GM19372 (cell line): ENCODE measurements around the gene RPL38.

Experiments
- ATAC-seq: cut with Tn5 transposase; IDR thresholded peaks from one replicate; pipeline ENCODE4 v1.9.1; 2021; ENCODE audit warnings: mild to moderate bottlenecking, low read depth, moderate library complexity; ENCODE audit not compliant: unreplicated experiment

The RPL38 gene

DNA sequence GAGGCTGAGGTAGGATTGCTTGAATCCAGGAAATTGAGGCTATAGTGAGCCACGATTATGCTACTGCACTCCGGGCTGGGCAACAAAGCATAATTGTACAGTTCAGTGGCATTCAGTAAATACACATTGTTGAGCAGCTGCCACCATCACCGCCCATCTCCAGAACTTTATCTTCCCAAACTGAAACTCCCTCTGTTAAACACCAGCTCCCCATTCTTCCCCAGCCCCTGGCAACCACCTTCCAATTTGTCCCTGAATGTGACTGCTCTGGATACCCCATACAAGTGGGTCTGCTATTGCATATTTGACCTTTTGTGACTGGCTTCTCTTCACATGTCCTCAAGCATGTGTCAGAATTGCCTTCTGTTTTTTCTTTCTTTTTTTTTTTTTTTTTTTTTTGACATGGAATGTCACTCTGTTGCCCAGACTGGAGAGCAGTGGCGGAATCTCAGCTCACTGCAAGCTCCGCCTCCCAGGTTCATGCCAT lies 2.9 kb downstream of the RPL38 start:
- no peak for ATAC-seq

DNA sequence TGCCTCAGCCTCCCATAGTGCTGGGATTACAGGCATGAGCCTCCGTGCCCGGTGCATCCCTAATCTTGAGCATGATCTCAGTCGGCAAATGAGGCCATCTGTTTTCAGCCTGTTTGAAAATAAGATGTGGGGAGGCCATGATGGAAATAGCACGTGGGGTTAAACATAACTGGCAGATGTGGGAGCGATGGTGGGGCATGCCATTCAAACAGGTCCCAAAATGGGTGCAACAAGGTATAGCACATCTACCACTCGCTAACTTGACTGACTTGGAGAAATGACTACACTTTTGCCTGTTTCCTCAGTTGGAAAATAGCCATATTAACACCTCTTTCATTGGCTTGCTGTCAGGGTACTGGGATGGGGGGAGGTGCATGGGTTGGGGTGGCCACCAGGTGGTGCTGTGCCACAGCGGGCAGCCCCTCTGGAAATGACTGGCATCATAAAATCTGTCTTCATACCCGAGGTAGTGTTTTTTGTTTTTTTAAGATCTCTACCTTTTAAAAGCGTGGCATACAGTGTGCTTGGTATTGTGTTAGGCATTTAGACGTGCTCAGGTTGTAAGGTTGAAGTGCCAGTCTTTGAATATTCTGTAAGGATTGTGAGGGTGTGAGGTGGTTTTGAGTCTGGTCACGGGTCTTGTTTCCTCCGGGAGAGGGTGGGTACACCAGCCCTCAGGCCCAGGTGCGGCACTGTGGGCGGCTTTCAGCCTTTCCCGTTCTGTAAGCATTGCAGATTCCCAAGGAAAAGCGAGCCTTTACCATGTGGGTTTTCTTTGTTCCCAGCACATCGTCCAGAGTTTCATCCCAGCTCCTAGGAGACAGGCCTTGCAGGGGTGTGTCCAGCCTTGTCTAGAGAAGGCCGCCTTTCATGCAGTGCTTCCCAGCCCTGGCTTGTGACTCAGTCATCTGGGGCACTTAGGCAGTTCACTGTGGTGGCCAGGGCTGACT lies 7.0 kb downstream of the RPL38 start:
- ATAC-seq: no peak

DNA sequence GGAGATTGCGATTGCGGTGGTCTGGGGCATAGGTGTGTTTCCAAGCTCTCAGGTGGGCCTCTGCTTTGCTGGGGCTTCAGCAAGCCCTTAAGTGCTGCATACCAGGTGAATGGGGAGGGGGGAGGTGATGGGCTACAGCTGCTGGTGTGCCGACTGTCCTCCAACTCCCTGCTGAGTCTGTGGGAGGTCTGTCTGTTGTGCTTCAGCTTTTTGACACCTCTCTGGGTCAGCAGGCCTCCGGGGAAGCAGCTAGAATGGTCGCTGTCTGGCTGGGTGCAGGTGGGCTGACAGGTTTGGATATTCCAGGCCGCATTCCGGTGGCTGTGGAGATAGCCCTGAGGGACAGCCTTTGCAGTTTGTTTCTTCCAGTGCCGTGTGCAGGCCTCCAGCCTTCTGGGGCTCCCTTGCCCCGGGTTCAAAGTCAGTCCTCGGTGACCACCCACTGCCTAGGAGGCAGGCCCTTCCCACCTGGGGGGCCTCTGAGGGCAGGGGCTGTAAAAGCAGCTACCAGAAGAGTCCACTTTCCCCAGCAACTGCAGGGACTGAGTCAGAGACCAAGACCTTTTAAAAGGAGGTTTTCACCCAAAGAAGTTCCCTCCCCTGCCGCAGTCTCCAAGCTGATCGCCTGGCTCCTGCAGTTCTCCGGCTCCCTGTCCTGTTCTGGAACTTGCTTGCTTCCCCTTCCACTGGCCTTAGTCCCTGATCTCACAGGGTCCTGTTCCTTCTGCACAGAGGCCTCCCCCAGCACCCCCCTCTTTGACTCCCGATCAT lies 7.8 kb downstream of the RPL38 start:
- ATAC-seq: no peak

DNA sequence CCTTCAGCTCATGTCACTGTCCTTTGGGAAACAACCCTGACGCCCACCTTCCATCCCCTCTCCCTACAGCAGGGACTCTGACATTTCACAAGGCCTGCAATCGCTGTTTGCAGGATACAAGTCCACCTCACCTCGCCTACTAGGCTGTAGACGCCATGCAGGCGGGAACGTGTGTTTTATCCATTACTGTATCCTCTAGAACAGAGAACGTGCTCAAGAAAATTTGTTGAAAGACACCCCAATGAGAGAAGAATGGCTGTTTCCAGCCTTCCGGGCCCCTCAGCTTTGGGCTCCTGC lies 8.4 kb downstream of the RPL38 start:
- ATAC-seq: no peak

DNA sequence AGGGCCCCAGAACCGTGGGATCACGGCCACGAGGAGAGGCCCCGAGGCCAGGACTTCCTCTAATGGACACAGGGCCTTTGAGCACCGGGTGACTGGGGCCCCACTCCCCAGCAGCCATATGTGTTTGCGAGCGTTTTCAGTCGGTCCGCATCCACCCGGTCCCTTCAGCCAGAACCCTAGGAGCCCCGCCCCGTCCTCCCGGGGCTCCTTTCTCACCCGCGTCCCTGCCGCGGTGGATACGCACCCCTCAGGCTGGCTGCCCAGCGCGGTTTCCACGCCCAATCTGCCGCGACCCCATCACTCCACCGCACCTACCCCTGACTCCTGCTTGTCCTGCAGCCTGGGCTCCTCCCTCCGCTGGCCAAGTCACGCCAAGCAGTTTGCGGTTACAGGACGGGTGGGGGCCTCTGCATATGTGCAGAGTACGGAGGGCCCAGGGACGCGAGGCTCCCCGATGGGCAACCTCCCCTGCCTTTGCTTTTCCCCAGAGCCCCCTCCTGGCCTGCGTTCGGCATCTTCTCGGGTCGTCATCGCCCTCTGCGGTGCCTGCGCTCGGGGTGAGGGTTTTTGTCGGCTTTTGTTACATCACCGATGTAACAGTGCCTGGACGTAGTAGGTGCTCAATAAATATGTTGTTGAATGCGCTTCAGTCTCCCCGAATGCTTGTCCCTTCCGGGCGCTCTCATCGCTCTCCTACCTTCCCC lies 8.9 kb downstream of the RPL38 start:
- ATAC-seq: no peak

DNA sequence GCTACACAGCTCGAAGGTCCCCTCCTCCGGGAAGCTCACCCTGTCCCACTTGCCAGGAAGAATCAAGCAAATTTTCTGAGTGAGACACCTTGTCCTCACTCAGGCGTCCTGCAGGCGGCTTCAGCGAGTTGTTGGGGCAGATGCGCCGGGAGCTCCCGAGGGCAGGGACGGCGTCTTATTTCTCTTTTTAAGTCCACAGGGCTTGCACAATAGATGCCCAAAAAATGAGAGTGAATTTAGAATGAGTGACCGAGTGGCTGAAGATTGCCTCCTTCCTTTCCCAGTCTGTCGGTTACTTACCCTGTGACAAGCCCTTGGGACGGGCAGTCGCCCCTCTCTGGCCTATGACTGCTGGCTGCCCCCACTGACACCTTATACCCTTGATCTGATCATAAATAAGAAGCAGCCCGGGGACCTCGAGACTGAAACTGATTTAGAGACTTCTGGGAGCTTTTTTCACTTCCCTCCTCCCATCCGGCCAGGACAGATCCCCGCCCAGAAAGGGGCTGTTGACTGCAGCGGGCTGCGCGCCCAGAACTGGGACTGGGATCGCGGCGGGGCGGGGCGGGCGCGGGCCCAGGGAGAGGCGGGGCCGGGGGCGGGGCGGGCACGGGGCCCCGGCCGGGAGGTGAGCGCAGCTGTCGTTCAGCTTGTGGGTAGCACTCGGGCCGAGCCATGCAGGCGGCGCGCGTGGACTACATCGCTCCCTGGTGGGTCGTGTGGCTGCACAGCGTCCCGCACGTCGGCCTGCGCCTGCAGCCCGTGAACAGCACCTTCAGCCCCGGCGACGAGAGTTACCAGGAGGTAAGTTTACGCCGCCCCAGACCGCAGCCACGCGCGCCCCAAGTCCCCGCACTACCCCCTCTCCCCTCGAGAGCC lies 9.7 kb downstream of the RPL38 start, which contains the start of gene TTYH2:
TTYH2 (plus strand) TSS at position 659 of the 879 bp plus-strand sequence; CDS start at position 676, 17 bp downstream.
- peak; percentile 68 for ATAC-seq

DNA sequence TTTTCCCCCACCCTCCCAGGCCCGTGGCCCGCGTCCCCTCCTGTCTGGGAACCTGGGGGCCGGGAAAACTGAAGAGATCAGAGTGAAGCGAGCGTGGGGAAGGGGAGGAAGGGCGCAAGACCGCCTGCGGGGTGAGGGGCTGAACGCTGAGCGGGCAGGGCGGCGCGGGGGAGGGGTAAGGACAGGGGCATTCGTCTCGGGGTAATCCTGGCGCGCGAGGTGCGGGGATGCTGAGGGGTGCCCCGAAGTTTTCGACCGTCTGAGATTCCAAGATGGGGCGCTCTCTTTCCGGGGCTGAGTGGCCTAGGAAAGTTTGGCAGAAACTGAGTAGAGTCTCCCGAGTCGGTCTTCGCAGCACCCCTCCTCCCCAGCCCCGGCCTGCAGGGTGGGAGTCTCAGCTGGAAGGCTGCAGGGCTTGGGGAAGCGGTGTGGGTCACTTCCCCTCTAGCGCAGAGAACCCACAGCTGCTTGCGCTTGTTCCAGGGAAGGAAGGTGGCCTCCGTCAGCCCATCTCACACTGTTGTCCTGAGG lies 10.4 kb downstream of the RPL38 start:
- ATAC-seq: no peak

DNA sequence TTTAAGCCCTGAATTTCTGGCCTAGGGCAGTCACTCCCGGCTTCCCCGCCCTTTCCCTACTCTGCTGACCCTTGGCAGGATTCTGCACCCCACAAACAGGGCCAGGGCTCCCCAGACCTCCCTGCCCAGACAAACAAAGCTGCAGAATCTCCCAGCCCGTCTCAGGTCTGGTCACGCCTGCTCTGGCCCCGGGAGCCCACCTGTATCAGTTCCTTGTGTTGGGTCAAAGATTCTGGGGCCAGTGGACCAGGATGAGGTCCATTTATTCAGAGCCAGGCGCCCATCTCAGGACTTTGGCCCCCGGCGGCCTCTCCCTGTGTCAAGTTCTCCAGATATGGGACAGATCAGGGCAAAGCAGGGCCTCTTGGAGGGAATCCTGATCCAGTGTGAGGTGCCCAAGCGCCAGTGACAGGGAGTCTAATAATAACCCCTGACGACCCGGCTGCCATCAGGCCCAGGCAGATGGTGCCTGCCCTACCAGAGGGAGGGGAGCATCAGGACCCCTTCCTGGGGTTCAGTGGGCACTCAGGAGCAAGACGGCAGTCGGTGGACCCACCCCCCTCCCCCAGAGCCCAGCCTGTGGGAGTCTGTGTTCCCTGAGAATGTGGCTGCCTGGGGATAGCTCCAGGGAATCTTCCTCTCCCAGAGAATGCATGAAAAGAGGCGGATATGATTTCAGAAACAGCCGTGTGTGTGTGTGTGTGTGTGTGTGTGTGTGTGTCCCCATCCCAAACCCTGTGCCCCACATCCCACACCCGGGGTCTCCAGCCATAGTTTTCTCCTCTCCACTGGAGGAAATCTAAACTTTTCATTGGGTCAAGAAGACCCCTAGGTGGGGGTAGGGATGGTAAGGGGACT lies 11.2 kb downstream of the RPL38 start:
- ATAC-seq: no peak

DNA sequence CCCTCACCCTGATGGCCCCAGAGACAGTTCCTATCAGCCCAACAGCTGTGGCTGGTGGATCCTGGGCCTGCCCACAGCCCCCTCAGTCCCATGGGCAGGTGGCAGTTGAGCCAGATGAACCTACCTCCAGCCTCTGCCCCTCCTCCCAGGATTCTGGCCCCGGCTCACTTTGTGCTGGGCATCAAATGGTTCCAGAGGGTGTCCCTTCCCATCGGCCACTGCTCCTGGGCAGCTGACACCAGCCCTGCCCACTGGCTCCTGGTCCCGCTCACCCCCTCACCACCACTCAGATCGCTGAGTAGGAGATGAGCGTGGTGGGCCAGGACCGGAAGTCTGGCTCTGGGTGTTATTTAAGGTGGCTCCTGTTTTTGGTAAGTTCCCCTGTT lies 11.9 kb downstream of the RPL38 start:
- ATAC-seq: no peak

DNA sequence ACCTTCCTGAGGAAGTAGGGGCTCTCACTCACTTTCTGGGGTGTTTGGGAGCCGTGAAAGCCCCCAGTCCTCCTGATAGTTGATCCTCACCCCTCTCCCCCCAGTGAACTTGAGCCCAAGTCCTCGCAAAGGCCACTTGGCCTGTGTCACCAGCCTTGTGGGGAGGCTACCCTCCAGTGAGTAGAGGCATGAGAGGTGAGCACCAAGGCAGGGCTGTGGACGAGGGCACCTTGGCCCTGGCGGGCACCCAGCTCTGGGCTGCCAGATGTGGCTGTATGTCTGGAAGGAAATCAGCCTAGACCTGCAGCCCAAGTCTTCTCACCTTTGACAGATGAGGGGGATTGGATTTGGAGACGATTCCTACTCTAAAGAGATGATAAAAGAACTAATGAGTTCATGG lies 13.0 kb downstream of the RPL38 start:
- ATAC-seq: no peak

DNA sequence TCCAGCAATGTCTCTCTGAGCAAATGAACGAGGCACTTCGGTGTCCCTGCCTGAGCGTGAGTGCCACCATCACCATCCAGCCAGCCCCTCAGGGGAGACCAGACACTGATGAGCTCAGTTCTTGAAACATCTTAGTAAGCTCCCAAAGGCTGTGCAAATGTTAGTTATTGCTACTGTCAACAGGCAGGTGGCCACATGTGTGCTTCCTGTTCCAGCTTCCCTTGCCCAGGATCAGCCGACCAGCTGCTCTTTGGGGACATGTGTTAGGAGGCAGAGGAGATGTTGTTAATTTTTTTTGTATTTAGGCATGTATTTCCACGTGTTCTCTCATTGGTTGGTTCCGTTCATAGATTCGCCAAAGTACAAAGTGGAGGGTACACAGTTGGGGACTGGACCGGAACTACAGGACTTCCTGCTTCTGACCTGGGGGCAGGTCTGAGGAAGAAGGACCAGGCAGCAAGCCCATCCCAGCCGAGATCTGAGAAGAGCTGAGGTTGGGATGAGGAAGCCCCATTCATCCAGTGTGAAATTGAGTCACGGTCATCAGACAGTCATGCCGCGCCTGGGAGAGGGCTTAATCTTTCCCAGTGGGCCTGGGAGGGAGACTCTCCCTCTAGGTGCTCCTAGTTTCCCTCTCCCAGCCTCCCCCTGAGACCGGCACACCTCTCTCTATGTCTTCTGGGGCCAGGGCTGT lies 13.7 kb downstream of the RPL38 start:
- no peak for ATAC-seq

DNA sequence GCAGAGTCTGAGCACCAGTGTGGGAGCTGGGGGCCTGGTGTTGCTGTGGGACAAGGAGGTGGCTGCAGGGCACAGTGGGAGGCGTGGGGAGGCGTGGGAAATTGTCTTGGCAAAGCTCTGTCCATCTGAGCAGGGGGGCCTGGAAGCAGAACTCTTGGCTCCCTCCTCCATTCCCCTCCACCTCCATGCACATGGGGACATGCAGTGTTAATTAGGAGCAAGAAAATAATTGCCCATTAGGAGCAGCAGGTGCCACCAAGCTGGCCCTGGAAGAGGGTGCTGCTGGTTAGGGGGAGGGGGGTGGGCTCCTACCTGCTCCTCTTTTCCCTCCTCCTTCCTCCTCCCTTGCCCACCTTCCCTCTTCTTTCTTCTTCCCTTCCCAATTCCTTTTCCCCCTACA lies 14.4 kb downstream of the RPL38 start:
- no peak for ATAC-seq

DNA sequence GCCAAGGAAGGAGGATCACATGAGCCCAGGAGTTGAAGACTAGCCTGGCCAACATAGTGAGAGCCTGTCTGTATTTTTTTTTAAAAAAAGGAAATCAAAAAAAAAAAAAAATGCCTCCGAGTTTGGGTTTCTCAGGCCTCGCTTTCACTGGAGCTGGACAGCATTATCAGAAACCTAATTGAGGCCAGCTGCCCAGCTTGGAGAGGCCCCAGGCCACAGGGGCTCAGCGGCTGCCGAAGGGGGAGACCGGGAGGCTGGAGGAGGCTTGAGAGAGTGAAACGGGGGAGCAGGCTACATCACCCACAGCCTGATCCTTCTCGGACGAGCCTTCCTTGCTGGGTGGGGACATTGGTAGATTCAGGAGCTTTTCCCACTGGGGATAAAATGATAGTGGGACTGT lies 15.0 kb downstream of the RPL38 start:
- ATAC-seq: no peak

DNA sequence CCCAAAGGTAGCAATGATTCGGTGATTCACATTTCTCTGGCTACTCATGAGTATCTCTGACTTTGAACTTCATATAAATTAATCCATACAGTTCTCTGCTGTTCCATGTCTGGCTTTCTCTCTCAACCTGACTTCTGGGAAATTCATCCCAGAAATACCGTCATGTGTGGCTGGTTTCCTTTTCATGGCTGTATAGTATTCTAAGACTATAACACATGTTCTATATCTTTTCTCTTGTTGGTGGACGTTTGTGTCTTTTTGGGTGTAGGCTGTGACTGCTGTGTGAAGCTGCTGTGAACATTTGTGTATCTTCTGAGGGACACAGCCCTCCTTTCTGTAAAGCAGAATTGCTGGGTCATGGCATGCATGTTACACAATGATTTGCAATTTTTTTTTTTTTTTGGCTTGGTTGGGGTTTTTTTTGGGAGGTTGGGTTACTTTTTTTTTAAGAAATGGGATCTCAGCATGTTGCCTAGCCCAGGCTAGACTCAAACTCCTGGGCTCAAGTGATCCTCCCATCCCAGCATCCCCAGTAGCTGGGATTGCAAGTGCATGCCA lies 16.2 kb downstream of the RPL38 start:
- ATAC-seq: no peak

DNA sequence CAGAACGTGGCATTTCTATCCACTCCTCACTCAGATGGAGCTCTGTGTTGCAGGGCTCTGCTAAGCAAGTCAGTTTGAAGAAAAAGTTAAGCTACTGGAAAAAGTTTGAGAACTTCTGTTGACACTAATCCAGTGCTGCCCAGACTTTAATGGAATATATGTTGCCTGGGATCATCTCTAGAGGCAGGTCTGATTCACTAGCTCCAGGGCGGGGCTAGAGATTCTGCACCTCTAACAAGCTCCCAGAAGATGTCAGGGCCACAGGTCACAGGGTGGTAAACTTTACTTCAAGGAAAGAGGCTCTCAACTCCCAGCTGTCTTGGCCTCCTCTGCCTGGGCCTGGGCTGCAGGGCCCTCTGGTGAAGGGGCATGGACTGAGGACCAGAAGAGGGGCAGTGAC lies 16.7 kb downstream of the RPL38 start:
- no peak for ATAC-seq

DNA sequence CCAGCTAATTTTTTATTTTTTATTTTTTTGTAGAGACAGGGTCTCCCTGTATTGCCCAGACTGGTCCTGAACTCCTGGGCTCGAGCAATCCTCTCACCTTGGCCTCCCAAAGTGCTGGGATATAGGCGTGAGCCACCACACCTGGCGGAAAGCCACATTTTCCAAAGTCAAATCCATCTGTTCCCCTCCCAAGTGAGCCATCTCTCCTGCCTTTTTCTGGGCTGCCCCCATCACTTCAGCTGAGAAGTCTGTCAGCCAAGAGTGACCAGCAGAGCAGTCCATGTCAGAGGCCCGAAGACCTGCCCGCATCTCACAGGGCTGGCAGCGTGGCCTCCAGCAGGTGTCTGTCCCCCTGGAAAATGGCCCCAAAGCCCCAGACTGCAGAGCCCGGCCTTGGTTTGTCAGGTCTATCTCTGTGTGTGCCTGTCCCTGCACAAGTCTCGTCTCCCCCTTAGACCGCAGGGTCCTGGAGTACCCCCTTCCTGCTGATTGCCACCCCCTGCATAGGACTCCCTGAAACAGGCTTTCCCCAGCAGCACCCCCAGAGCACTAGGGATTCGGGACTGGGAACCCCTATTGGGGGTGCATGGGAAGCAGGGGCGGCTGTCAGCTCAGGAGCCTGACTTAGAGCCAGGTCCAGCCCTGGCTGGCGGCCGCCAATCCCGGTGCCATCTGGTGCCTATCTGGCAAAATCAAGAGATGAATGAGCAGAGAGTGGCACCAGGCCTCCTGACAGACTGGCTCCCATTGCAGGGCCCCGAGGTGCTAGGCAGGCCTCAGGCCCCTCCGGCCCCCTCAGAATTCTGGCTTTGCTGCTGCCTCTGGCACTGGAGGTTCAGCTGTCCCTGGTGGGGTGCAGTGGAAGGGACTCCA lies 17.7 kb downstream of the RPL38 start:
- no peak for ATAC-seq

DNA sequence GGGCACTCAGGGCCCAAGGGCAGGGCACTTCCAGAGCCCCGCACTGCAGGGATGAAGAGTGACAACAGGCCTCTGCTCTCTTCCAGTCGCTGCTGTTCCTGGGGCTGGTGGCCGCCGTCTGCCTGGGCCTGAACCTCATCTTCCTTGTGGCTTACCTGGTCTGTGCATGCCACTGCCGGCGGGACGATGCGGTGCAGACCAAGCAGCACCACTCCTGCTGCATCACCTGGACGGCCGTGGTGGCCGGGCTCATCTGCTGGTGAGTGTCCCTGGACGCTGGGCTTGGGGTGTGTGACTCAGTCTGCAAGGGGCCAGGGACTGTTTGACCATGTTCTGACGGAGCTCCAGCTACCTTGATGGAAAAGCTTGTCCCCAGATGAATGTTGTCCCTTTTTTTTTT lies 18.9 kb downstream of the RPL38 start:
- ATAC-seq: no peak
